ENCODE data around the gene TICAM1. TPM values are rescaled to one million over a fixed set of nuclear protein-coding genes. Genes with fewer than 3 reads are reported as not detected.

Gene TICAM1
- total and polyA plus RNA-seq, 2 of the 13 experiments (the other 11 are each of a cell fraction or from before 2014, with no cell fraction given) = 0.33 to 0.95 TPM

GRCh38 chr19:4803736-4804695 lies 27.5 kb downstream of the TICAM1 start (continued):
- TF ChIP-seq GFI1 (CRISPR knock-in tag; IDR thresholded peaks at IDR 0.05; ENCODE audit: borderline replicate concordance) (peak; percentile 21; the same call in 1 of the 2 replicates), ZC3H4 (CRISPR knock-in tag; IDR thresholded peaks at IDR 0.05; ENCODE audit: borderline replicate concordance) (no peak), TMF1 (CRISPR knock-in tag; IDR thresholded peaks at IDR 0.05; ENCODE audit: low read depth) (no peak), PATZ1 (CRISPR knock-in tag; IDR thresholded peaks at IDR 0.05) (peak; percentile 60; the same call in 1 of the 2 replicates), ZBTB42 (CRISPR knock-in tag; IDR thresholded peaks at IDR 0.05) (no peak), MEF2D (CRISPR knock-in tag; IDR thresholded peaks at IDR 0.05) (no peak), FOXP4 (CRISPR knock-in tag; IDR thresholded peaks at IDR 0.05) (no peak), TOE1 (CRISPR knock-in tag; IDR thresholded peaks at IDR 0.05) (no peak), ZSCAN29 (CRISPR knock-in tag; conservative IDR thresholded peaks at IDR 0.05) (no peak), DPF2 (CRISPR knock-in tag; IDR thresholded peaks at IDR 0.05; ENCODE audit: borderline replicate concordance, low read depth) (no peak), ZNF280D (CRISPR knock-in tag; IDR thresholded peaks at IDR 0.05) (0 out of 2 replicates have a peak, but pooled peaks have one; percentile 27), ZNF772 (CRISPR knock-in tag; IDR thresholded peaks at IDR 0.05) (no peak), HES4 (CRISPR knock-in tag; IDR thresholded peaks at IDR 0.05; ENCODE audit: borderline replicate concordance) (no peak), ADNP (CRISPR knock-in tag; IDR thresholded peaks at IDR 0.05) (0 out of 2 replicates have a peak, but pooled peaks have one; percentile 75), ZBED4 (CRISPR knock-in tag; IDR thresholded peaks at IDR 0.05; ENCODE audit: borderline replicate concordance) (peak; percentile 67; the same call in 1 of the 2 replicates), ZNF12 (CRISPR knock-in tag; IDR thresholded peaks at IDR 0.05) (no peak)

Measured in HepG2 (cell line).